ENCODE measurements around the gene SLC8A1.

SLC8A1 gene

GRCh38 chr2:40260437-40260836, 191.5 kb downstream of the SLC8A1 start:
- no peak for DNase-seq

DNA sequence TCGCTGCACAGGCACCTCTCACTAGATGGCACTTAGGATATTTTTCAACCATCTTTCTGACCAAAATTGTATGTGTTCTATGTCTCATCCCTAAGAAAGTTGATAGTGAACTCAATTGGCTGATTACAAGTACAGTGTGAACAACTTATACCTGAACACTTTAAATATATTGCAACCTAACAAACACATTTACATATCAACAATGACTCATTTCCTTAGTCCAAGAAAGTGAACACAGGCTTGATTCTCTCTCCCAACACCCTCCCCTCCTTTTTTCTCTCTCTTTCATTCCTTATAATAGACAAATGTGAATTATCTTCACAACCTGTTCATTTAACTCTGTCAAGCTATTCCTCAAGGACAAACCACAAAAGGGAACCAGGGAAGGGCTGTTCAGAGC, 192.0 kb downstream of the SLC8A1 start:
- DNase-seq: no peak

- DNase-seq: no peak
Measured at GRCh38 chr2:40258135-40258457, 193.8 kb downstream of the SLC8A1 start.

GRCh38 chr2:40257340-40258134, 194.4 kb downstream of the SLC8A1 start:
- DNase-seq: no peak

- DNase-seq: no peak
Measured at GRCh38 chr2:40256649-40257048, 195.2 kb downstream of the SLC8A1 start.

- no peak for DNase-seq
Measured at GRCh38 chr2:40256008-40256407, 195.9 kb downstream of the SLC8A1 start.

DNA sequence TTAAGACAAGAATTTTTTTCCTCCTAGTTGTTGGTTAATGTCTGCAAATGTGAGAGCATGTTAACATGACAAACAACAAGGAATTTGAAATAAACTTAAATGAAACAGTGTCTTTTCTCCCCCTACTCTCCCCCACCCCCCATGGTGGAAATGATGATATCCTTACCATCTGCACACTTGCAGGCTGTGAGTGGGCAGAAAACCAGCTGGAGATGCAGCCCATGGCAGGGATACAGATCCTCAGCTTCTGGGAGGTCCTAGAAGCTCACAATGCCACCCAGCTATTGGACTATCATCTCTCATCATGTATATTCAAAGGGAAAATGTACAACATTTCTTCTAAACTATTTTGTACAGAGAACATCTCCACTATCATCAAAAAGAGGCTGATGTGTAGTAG, 196.8 kb downstream of the SLC8A1 start:
- no peak for DNase-seq

- DNase-seq: no peak
Measured at GRCh38 chr2:40254611-40255010, 197.3 kb downstream of the SLC8A1 start.

- DNase-seq: no peak
Measured at GRCh38 chr2:40251137-40251536, 200.8 kb downstream of the SLC8A1 start.

- no peak for DNase-seq
Measured at GRCh38 chr2:40249577-40249976, 202.3 kb downstream of the SLC8A1 start.

GRCh38 chr2:40248294-40248693, 203.6 kb downstream of the SLC8A1 start:
- no peak for DNase-seq

- no peak for DNase-seq
Measured at GRCh38 chr2:40244675-40245074, 207.2 kb downstream of the SLC8A1 start.

- no peak for DNase-seq
Measured at GRCh38 chr2:40244251-40244650, 207.6 kb downstream of the SLC8A1 start.

GRCh38 chr2:40243581-40244187, 208.2 kb downstream of the SLC8A1 start:
- no peak for DNase-seq

DNA sequence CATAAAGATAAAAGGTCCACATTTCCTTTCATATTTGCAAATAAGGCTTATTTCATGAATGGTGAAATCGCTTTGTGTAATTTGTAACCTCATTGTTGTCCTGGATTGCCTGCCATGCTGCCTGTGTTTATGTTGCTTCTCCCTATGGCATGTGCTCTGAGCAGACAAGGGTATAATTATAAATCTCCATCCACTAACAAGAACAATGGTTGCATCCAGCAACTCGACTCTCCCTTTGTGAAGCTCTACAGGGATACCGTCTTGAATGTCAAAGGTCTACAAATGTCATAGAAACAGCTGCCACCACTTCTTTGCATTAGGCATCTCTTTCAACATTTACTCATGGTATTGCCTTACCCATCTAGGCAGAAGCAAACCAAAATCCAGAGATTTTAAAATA, 209.6 kb downstream of the SLC8A1 start:
- no peak for DNase-seq

DNA sequence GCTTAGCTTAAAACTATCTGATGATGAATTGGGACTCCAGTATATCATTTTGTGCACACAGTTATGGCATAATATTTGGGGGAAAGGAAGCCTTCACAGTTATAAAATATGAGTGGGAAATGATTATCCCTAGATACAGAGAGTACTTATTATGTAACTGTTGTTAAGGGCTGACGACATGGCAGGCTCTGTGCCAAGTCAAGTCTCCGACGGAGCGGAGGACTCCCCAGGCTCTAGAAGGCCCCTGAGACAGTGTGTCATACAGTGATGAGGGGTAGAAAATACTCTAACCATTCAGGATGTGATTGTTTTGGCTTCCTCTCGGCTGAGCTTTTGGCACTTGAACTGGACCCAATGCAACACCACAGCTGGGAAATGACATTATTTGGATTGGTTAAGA, 211.8 kb downstream of the SLC8A1 start:
- no peak for DNase-seq

- no peak for DNase-seq
Measured at GRCh38 chr2:40230707-40231432, 221.0 kb downstream of the SLC8A1 start.

- no peak for DNase-seq
Measured at GRCh38 chr2:40230186-40230585, 221.7 kb downstream of the SLC8A1 start.

DNA sequence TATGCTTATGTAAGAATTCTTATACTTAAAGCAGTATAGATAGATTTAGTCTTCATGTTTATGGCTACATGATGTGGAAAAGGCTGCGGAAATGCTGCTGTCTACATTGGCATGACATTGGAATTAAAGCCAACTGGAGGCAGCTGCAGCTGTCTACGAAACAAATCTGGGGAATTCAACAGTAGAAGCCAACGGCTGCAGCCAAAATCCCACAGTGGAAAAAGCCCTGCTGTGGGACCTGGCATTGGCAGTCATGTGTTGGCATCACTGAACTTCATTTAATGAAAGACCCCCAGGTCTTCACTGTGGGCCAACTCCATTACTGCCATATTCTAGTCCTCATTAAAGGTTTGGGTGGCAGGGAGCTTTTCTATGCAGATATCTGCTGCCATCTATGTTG, 223.6 kb downstream of the SLC8A1 start:
- no peak for DNase-seq

DNA sequence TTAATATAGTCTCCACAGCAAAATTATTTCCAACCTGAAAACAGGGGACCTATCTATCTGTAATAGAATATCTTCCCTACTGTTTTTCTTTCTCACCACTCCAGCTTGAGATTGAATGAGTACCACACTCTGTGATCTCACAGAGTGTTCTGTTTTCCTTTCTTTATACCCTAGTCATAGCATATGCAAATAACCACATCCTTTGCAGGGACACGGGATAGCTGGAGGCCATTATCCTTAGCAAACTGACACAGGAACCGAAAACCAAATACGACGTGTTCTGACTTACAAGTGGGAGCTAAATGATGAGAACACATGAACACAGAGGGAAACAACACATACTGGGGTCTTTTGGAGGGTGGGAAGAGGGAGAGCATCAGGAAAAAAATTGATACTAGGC, 224.7 kb downstream of the SLC8A1 start:
- no peak for DNase-seq

DNA sequence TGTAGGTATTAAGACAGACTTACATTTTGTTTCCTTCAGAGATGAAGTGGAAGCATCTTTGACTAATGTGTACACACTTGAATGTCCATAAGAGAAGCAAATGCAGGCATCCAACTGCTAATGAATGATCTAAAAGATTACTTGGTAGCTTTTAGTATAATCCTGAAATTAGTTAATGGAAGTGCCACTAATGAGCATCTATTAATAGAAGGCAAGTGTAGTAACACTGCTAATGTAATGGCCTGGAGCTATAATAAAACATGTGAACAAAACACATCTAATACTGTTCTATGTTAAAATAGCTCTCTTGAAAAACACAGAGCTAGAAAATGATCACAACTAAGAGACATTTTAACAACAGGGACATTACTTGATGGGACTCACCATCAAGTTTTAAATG, 225.3 kb downstream of the SLC8A1 start:
- no peak for DNase-seq

DNA sequence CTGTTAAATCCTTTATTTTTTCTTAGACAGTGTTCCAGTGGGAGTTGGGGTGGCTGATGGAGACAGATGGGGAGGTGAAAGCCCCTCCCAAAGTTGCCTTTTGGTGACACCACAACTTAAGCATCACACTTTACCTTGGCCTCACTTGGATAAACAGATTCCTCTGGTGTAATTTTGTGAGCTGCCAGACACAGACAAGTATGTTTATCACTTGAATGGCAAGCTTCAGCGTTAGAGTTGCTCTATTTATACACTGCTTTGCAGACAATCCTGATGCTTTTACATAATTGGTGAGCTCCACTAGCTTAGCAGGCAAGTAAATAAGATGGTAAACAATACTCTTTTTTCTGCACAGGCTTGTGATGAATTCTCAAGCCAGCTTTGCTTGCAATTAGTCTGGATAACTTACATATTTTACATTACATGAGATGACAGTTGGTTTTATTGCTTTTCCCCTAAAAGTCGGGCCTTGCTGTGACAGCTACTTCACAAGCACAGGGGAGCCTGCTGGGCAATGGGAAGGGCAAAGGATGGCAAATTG, 226.2 kb downstream of the SLC8A1 start:
- DNase-seq: no peak

GRCh38 chr2:40224318-40224717, 227.6 kb downstream of the SLC8A1 start:
- no peak for DNase-seq

All from activated T-cell treated with anti-CD3 and anti-CD28 coated beads, Interleukin-2, amount 50 U/mL, for 1 hour (primary cell).